ENCODE data around the gene STAP2. TPM values are rescaled to one million over a fixed set of nuclear protein-coding genes. Genes with fewer than 3 reads are reported as not detected.

Gene STAP2
- total and polyA plus RNA-seq, 9 of the 15 experiments (the other 6 are each of a cell fraction or from before 2014, with no cell fraction given): 1.2 to 9.8 (median 4.5) TPM

GRCh38 chr19:4380254-4380727, 41.7 kb upstream of the STAP2 start:
- FAIRE-seq (peak; percentile 37), DNase-seq (ENCODE audit: extremely low read depth in 1 of 4, low spot score in 3 of 4) (no peak), ATAC-seq (no peak)
- H3K9me1 ChIP-seq (ENCODE audit: control insufficient read depth, insufficient read depth, low read length): no peaks in the 10 kb centered on the region
- peaks cover 56% of the 10 kb centered on the region; the same call in 2 of the 3 replicates for H3K36me3 ChIP-seq (ENCODE audit: control insufficient read depth, insufficient read depth, low read length)
- no peak overlapping the region for H3K4me2 ChIP-seq (ENCODE audit: insufficient read depth, low read length)
- WGBS (ENCODE audit: insufficient coverage, low coverage, missing lambda C conversion rate): 69% methylated on average over 16 of the region's 17 CpGs
- H3K9me3 ChIP-seq (replicated peaks; ENCODE audit: control insufficient read depth, insufficient read depth, low read depth, low read length): no peaks in the 10 kb centered on the region
- intact Hi-C loops (cut with micrococcal nuclease): no loop called here
- BruUV-seq (replicated peaks): no TSS peak
- TF ChIP-seq PKNOX1 (IDR thresholded peaks at IDR 0.05): peak; percentile 59; the same call in 1 of the 2 replicates
- 0 out of 2 replicates have a peak, but pooled peaks have one; percentile 12 for TF ChIP-seq VEZF1 (CRISPR knock-in tag; IDR thresholded peaks at IDR 0.05)
- no peak for TF ChIP-seq ELF2 (CRISPR knock-in tag; IDR thresholded peaks at IDR 0.05)
- no peak for TF ChIP-seq HDAC2 (IDR thresholded peaks at IDR 0.05)
- no peak for TF ChIP-seq PCBP1 (IDR thresholded peaks at IDR 0.05; ENCODE audit: low read depth, low read length, poor library complexity, severe bottlenecking)
- in situ Hi-C loops (cut with MboI): no loop called here
- ChIA-PET CTCF (ENCODE audit: low intra/inter-chr PET ratio) (no interaction called here), POLR2A (interaction anchor here (0.6 to 1.2 kb wide), 5 partner anchors 9 to 22 kb away, joined by 3 to 4 read pairs (median 3); partner anchors contain the start of gene CHAF1A)
- H3K27ac ChIP-seq (ENCODE audit: extremely low read depth, low read depth, low read length): peak overlapping the region; percentile 41; the same call in 2 of the 3 replicates
- H2AFZ ChIP-seq (ENCODE audit: low read depth, low read length): no peak overlapping the region
- peaks cover 28% of the 10 kb centered on the region for H4K20me1 ChIP-seq (replicated peaks; ENCODE audit: control insufficient read depth, insufficient read depth, low read length)
- H3K27me3 ChIP-seq (ENCODE audit: control insufficient read depth in 2 of 2, insufficient read depth in 2 of 2, low read length in 2 of 2): no peaks in the 10 kb centered on the region
- no peak overlapping the region for H3K4me3 ChIP-seq
- peaks cover 51 to 78% of the 10 kb centered on the region in 2 experiments for H3K4me1 ChIP-seq (replicated peaks in 1 of 2; ENCODE audit: control insufficient read depth in 2 of 2, insufficient read depth in 2 of 2, low read length in 2 of 2)
- peaks cover 88% of the 10 kb centered on the region for H3K79me2 ChIP-seq (ENCODE audit: control insufficient read depth, insufficient read depth, low read length)
- peak overlapping the region in 1 of 2 experiments; percentile 73; a peak in 2 of 4 replicates for H3K9ac ChIP-seq (ENCODE audit: insufficient read depth in 1 of 2, low read depth in 2 of 2, low read length in 2 of 2)
